Heart left ventricle (tissue), 16 donors: ENCODE results near the gene PTMS. TPM values are rescaled to one million over a fixed set of nuclear protein-coding genes. Genes with fewer than 3 reads are reported as not detected.

ENCODE experiments used
- ATAC-seq, 4 donors: fragments of 200-7000 bp; cut with Tn5 transposase; one replicate each; pipeline ENCODE4 v1.9.1; 2020 to 2022; ENCODE audit warnings: moderate library complexity in 4 of 4, mild to moderate bottlenecking in 3 of 4, moderate number of reproducible peaks in 1 of 4
- DNase-seq, 5 donors: peaks; one replicate each; pipeline ENCODE4 v3.0.0-alpha.2; 2020
- H3K27ac ChIP-seq, 12 donors: fragments of 200-600 bp; sonication (generic) in 4 of 12; one replicate each; pipeline versions ENCODE4 v1.5.0 to v1.8.0; 2016 to 2022; ENCODE audit warnings: mild to moderate bottlenecking in 2 of 12
- H3K27me3 ChIP-seq, 9 donors: fragments of 200-600 bp; sonication (generic) in 2 of 9; one replicate each; pipeline versions ENCODE4 v1.5.1 to v1.8.0; 2016 to 2022; ENCODE audit warnings: mild to moderate bottlenecking in 3 of 9
- H3K36me3 ChIP-seq, 9 donors: fragments of 200-600 bp; sonication (generic) in 2 of 9; one replicate each; pipeline versions ENCODE4 v1.5.0 to v1.8.0; 2018 to 2022; ENCODE audit warnings: mild to moderate bottlenecking in 2 of 9
- H3K4me1 ChIP-seq, 12 donors: fragments of 200-600 bp; sonication (generic) in 4 of 12; one replicate each; pipeline versions ENCODE4 v1.5.0 to v1.8.0; 2016 to 2022; ENCODE audit warnings: mild to moderate bottlenecking in 3 of 12
- H3K4me3 ChIP-seq, 12 donors: fragments of 200-600 bp; sonication (generic) in 4 of 12; one replicate each; pipeline versions ENCODE4 v1.5.0 to v1.8.0; 2017 to 2022; ENCODE audit warnings: mild to moderate bottlenecking in 9 of 12, moderate library complexity in 4 of 12
- H3K9me3 ChIP-seq, 12 donors: fragments of 200-600 bp; sonication (generic) in 4 of 12; one replicate each; pipeline versions ENCODE4 v1.5.0 to v1.8.0; 2016 to 2022; ENCODE audit warnings: mild to moderate bottlenecking in 1 of 12
- CTCF ChIP-seq, 12 donors: fragments of 200-600 bp; sonication (generic) in 4 of 12; IDR thresholded peaks; one replicate each; pipeline versions ENCODE4 v1.5.0 to v1.8.0; 2018 to 2022; ENCODE audit warnings: antibody characterized with exemption in 12 of 12, mild to moderate bottlenecking in 5 of 12
- POLR2A ChIP-seq, 2 donors: fragments of 450-650 bp; IDR thresholded peaks; one replicate each; pipeline ENCODE4 v1.6.1; 2017; ENCODE audit warnings: antibody characterized with exemption in 2 of 2, mild to moderate bottlenecking in 2 of 2, moderate library complexity in 2 of 2
- WGBS, 4 donors: extraction: QIAGEN DNeasy Blood & Tissue Kit in 2 of 4; methylation state at CpG; one replicate each; pipeline versions ENCODE4 v1.1.5 to v1.1.7; 2013 to 2018; 5-methylcytosine and 5-hydroxymethylcytosine counted together
- intact Hi-C, 10 donors: fragments of 100-400 bp; cut with DNase I; formaldehyde crosslinking; loops; one replicate each; pipeline versions ENCODE4 v1.11.1 to v1.14.2; 2022
- polyA plus RNA-seq, 2 donors: library from polyadenylated mRNA; stranded (reverse); fragments of 200-250 nt; gene quantifications; one replicate each; pipeline ENCODE4 v1.2.3, GENCODE V29; 2013
- total RNA-seq, 9 donors: library from RNA; depleted of rRNA in 2 of 9; stranded (reverse); fragments of >200 nt in 2 of 9; fragmentation: NEBNext Ultra II Directional in 3 of 9; extraction: Animal tissue kit (Norgen Biotek cat#: 25700) in 3 of 9; gene quantifications; one replicate each; pipeline versions ENCODE4 v1.1.0 to v1.2.4, GENCODE V29; 2016 to 2023
- donor health status: ischemic (EF 13 %, LVEDD 7.1; RV severe dilation, severe dysfunction).
- donor health status: healthy with polysubstance abuse.
- donor health status: DM: no; HTN: yes; CAD: no.
- donor health status: DM: no; HTN: no; CAD: no.
- donor health status: ischemic (EF 25% LVEDD 6.9; RV normal size, moderate dysfunction).
- donor health status: ischemic (EF 25% LVEDD 5.7; RV mildly dilated, moderate dysfunction).
- donor health status: healthy.
- donor health status: DM: yes; HTN: yes; CAD: no.
- donor health status: ischemic (EF 35%, LVEDD 5.7; RV mildly dilated, moderate dysfunction).
- donor health status: nonischemic (EF 11% LVEDD 7.7; RV severe dilation, severe dysfunction).
- donor health status: DM: yes; HTN: yes; CAD: no.
- donor health status: PGD.
- donor health status: ischemic (EF 29% LVEDD 5.4; RV normal size, mild dysfunction).
- donor health status: nonischemic (EF 23%, LVEDD 6.1; RV moderate dilation, normal function).

The PTMS gene
- total and polyA plus RNA-seq, 11 donors: 72.9 to 331 (median 138) TPM

- DNase-seq: no peak
- 91 to 93% (median 93%) methylated on average over 4 of the region's 4 CpGs for WGBS, 4 donors
- ATAC-seq: no peak
- TF ChIP-seq POLR2A (IDR thresholded peaks at IDR 0.05) (no peak), CTCF (IDR thresholded peaks at IDR 0.05) (no peak)
- Histone ChIP-seq H3K36me3 (peaks cover 0 to 38% (median 0%) of the 10 kb centered on the region in 9 donors), H3K9me3 (no peaks in the 10 kb centered on the region), H3K27me3 (peaks cover 0 to 4% (median 0%) of the 10 kb centered on the region in 9 donors), H3K4me1 (peaks cover 0 to 16% (median 0%) of the 10 kb centered on the region in 12 donors), H3K27ac (no peak overlapping the region), H3K4me3 (no peak overlapping the region)
- intact Hi-C loops: no loop called here
Observed at GRCh38 chr12:6796576-6796975, 30.4 kb downstream of the PTMS start.

GRCh38 chr12:6799147-6799546 is 33.0 kb downstream of the PTMS start:
- 85 to 93% (median 89%) methylated on average over 5 of the region's 5 CpGs for WGBS, 4 donors
- TF ChIP-seq CTCF (IDR thresholded peaks at IDR 0.05) (no peak), POLR2A (IDR thresholded peaks at IDR 0.05) (no peak)
- Histone ChIP-seq H3K27me3 (peaks cover 0 to under 1% (median 0%) of the 10 kb centered on the region in 9 donors), H3K9me3 (no peaks in the 10 kb centered on the region), H3K36me3 (peaks cover 0 to 50% (median 0%) of the 10 kb centered on the region in 9 donors), H3K27ac (no peak overlapping the region), H3K4me1 (no peaks in the 10 kb centered on the region), H3K4me3 (no peak overlapping the region)
- no peak for DNase-seq
- no peak for ATAC-seq
- intact Hi-C loops: no loop called here

- TF ChIP-seq POLR2A (IDR thresholded peaks at IDR 0.05) (no peak), CTCF (IDR thresholded peaks at IDR 0.05) (no peak)
- Histone ChIP-seq H3K4me1 (peaks cover 0 to 5% (median 0%) of the 10 kb centered on the region in 12 donors), H3K27ac (no peak overlapping the region), H3K36me3 (peaks cover 0 to 21% (median 0%) of the 10 kb centered on the region in 9 donors), H3K4me3 (no peak overlapping the region), H3K9me3 (no peaks in the 10 kb centered on the region), H3K27me3 (no peaks in the 10 kb centered on the region)
- 71 to 88% (median 85%) methylated on average over 1 of the region's 1 CpG for WGBS, 4 donors
- ATAC-seq: no peak
- DNase-seq: no peak
- intact Hi-C loops: no loop called here
Observed at GRCh38 chr12:6807170-6807569, 41.0 kb downstream of the PTMS start.

GRCh38 chr12:6809056-6809455 is 42.9 kb downstream of the PTMS start:
- peaks cover 0 to 11% (median 0%) of the 10 kb centered on the region in 9 donors for H3K36me3 ChIP-seq
- H3K9me3 ChIP-seq: no peaks in the 10 kb centered on the region
- H3K27me3 ChIP-seq: no peaks in the 10 kb centered on the region
- no peak overlapping the region for H3K27ac ChIP-seq
- TF ChIP-seq POLR2A (IDR thresholded peaks at IDR 0.05) (no peak), CTCF (IDR thresholded peaks at IDR 0.05) (no peak)
- H3K4me3 ChIP-seq: no peak overlapping the region
- intact Hi-C loops: no loop called here
- WGBS, 4 donors: 77 to 81% (median 79%) methylated on average over 10 of the region's 10 CpGs
- DNase-seq (peak in 1 of 5 donors; percentile 12), ATAC-seq (no peak)
- H3K4me1 ChIP-seq: peaks cover 0 to 13% (median 0%) of the 10 kb centered on the region in 12 donors
